ENCODE measurements around the gene UNK.

DNA sequence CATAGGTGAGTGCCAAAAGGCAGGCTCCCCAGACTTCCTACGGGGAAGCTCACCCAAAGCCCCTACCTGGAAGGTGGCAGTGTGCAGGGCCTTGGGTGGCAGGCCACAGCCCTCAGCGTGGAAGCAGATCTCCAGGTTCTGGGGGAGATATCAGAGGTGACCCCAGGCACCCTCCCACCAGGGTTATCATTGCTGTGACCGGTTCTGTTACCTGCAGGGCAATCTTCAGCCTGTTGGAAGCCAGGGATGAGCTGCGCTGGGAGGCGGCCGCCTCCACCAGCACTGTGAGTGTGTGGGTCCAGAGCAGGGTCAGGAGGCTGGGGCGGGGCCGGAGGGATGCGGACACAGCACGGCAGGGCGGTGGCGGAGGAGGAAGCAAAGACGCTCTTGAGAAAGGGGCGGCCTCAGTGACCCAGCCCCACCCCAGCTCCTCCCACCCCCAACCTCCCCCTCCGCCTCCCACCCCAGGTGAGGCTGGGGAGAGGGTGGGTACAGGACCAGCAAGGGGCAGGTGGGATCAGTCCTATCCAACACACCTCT lies 46.5 kb downstream of the UNK start:
- no peak for TF ChIP-seq CTCF (IDR thresholded peaks at IDR 0.05)
- TF ChIP-seq POLR2A (IDR thresholded peaks at IDR 0.05) = no peak
